ENCODE results near the gene RBPJ.

Gene RBPJ

DNA sequence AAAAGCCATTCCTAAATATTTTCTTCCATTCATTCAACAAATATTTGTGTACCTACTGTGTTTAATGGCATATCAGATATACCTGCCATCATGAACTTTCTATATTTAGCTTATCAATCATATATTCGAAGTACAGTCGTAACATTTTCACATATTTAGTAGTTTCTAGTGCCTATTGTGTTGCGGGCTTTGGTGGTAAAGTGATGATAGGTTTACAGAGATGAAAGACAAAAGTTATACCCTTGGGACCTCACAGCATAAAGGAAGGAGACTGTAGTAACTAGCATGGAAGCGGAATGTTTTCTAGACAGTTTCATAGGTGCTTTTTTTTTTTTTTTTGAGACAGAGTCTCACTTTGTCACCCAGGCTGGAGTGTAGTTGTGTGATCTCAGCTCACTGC lies 39.5 kb downstream of the RBPJ start:
- Histone ChIP-seq H2AFZ (ENCODE audit: low read length) (no peak overlapping the region), H3K4me3 (ENCODE audit: low read length, poor library complexity, severe bottlenecking) (no peak overlapping the region), H3K9ac (ENCODE audit: low read depth, low read length, poor library complexity, severe bottlenecking) (no peak overlapping the region), H3K36me3 (ENCODE audit: insufficient read depth, low read length) (no peaks in the 10 kb centered on the region), H3K4me2 (ENCODE audit: low read depth, low read length, poor library complexity, severe bottlenecking) (no peak overlapping the region), H3K9me2 (replicated peaks; ENCODE audit: low read depth, low read length) (no peaks in the 10 kb centered on the region), H3K27me3 (ENCODE audit: insufficient read depth, low read length, poor library complexity, severe bottlenecking) (no peaks in the 10 kb centered on the region), H3K9me3 (ENCODE audit: insufficient read depth, low read depth, low read length) (no peaks in the 10 kb centered on the region), H3F3A (ENCODE audit: low read depth) (no peaks in the 10 kb centered on the region), H4K20me1 (ENCODE audit: insufficient read depth, low read length, poor library complexity, severe bottlenecking) (peaks cover 80% of the 10 kb centered on the region), H3K4me1 (ENCODE audit: insufficient read depth, low read length, poor library complexity, severe bottlenecking) (peaks cover 40% of the 10 kb centered on the region), H3K79me2 (ENCODE audit: insufficient read depth, low read length) (peaks cover 86% of the 10 kb centered on the region)
- TF ChIP-seq, protein P1, sequence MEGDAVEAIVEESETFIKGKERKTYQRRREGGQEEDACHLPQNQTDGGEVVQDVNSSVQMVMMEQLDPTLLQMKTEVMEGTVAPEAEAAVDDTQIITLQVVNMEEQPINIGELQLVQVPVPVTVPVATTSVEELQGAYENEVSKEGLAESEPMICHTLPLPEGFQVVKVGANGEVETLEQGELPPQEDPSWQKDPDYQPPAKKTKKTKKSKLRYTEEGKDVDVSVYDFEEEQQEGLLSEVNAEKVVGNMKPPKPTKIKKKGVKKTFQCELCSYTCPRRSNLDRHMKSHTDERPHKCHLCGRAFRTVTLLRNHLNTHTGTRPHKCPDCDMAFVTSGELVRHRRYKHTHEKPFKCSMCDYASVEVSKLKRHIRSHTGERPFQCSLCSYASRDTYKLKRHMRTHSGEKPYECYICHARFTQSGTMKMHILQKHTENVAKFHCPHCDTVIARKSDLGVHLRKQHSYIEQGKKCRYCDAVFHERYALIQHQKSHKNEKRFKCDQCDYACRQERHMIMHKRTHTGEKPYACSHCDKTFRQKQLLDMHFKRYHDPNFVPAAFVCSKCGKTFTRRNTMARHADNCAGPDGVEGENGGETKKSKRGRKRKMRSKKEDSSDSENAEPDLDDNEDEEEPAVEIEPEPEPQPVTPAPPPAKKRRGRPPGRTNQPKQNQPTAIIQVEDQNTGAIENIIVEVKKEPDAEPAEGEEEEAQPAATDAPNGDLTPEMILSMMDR (conservative IDR thresholded peaks at IDR 0.05; ENCODE audit: low read length) = no peak
- TF ChIP-seq EZH2phosphoT487 (IDR thresholded peaks at IDR 0.05; ENCODE audit: borderline replicate concordance) = no peak

DNA sequence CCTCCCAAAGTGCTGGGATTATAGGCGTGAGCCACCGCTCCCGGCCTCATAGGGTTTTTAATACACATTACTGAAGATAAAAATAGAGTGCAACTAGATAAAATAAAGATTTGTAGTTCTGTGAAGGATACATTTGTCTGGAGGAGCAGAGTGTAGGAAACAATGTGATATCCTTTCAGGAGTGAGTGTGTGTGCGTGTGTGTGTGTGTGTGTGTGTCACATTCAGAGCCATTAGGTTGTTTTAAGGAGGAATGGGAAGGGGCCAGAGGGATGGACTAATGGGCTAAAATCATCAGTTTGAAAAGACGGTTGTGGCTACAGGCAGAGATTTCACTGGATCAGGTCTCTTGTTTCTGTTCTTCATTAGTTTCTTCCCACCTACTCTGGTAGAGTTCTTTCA lies 40.0 kb downstream of the RBPJ start:
- H4K20me1 ChIP-seq (ENCODE audit: insufficient read depth, low read length, poor library complexity, severe bottlenecking) = peaks cover 80% of the 10 kb centered on the region
- H3K36me3 ChIP-seq (ENCODE audit: insufficient read depth, low read length) = no peaks in the 10 kb centered on the region
- no peak overlapping the region for H3K4me3 ChIP-seq (ENCODE audit: low read length, poor library complexity, severe bottlenecking)
- peak overlapping the region; percentile 32 for H3K4me2 ChIP-seq (ENCODE audit: low read depth, low read length, poor library complexity, severe bottlenecking)
- no peaks in the 10 kb centered on the region for H3K9me2 ChIP-seq (replicated peaks; ENCODE audit: low read depth, low read length)
- no peaks in the 10 kb centered on the region for H3F3A ChIP-seq (ENCODE audit: low read depth)
- H3K79me2 ChIP-seq (ENCODE audit: insufficient read depth, low read length) = peaks cover 86% of the 10 kb centered on the region
- H3K9me3 ChIP-seq (ENCODE audit: insufficient read depth, low read depth, low read length) = no peaks in the 10 kb centered on the region
- peaks cover 40% of the 10 kb centered on the region for H3K4me1 ChIP-seq (ENCODE audit: insufficient read depth, low read length, poor library complexity, severe bottlenecking)
- no peak overlapping the region for H3K9ac ChIP-seq (ENCODE audit: low read depth, low read length, poor library complexity, severe bottlenecking)
- no peak overlapping the region for H2AFZ ChIP-seq (ENCODE audit: low read length)
- no peaks in the 10 kb centered on the region for H3K27me3 ChIP-seq (ENCODE audit: insufficient read depth, low read length, poor library complexity, severe bottlenecking)
- TF ChIP-seq, protein P1 (conservative IDR thresholded peaks at IDR 0.05; ENCODE audit: low read length) = no peak
- TF ChIP-seq EZH2phosphoT487 (IDR thresholded peaks at IDR 0.05; ENCODE audit: borderline replicate concordance) = no peak

DNA sequence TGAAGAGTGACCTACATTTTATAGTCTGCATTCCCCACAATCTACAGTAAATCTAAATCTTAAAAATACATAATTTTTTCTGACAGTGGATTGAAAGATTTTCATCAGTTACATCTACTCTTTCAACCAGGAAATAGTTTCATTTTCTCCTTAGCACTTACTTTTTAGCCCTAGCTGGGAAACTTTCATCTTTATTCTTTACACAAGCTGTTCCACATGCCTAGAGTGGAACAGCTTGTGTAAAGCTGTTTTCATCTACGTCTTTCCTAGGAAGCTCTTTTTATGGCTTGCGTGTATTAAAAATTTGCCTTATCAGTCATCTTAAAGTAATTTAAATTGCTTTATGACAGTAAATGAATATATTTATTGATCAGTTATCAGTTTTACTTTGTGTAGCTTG lies 40.5 kb downstream of the RBPJ start:
- Histone ChIP-seq H3K4me3 (ENCODE audit: low read length, poor library complexity, severe bottlenecking) (no peak overlapping the region), H3K4me2 (ENCODE audit: low read depth, low read length, poor library complexity, severe bottlenecking) (peak overlapping the region; percentile 32), H3K79me2 (ENCODE audit: insufficient read depth, low read length) (peaks cover 84% of the 10 kb centered on the region), H3K9me3 (ENCODE audit: insufficient read depth, low read depth, low read length) (no peaks in the 10 kb centered on the region), H2AFZ (ENCODE audit: low read length) (no peak overlapping the region), H3K4me1 (ENCODE audit: insufficient read depth, low read length, poor library complexity, severe bottlenecking) (peaks cover 40% of the 10 kb centered on the region), H3K9ac (ENCODE audit: low read depth, low read length, poor library complexity, severe bottlenecking) (no peak overlapping the region), H3F3A (ENCODE audit: low read depth) (no peaks in the 10 kb centered on the region), H4K20me1 (ENCODE audit: insufficient read depth, low read length, poor library complexity, severe bottlenecking) (peaks cover 80% of the 10 kb centered on the region), H3K27me3 (ENCODE audit: insufficient read depth, low read length, poor library complexity, severe bottlenecking) (no peaks in the 10 kb centered on the region), H3K36me3 (ENCODE audit: insufficient read depth, low read length) (no peaks in the 10 kb centered on the region), H3K9me2 (replicated peaks; ENCODE audit: low read depth, low read length) (no peaks in the 10 kb centered on the region)
- TF ChIP-seq, protein P1 (conservative IDR thresholded peaks at IDR 0.05; ENCODE audit: low read length) = no peak
- TF ChIP-seq EZH2phosphoT487 (IDR thresholded peaks at IDR 0.05; ENCODE audit: borderline replicate concordance) = no peak

Measured in Loucy (cell line).